GM19455 (cell line): Measurements from ENCODE around the gene LRP2BP.

Experiments
- ATAC-seq: cut with Tn5 transposase; IDR thresholded peaks from one replicate; pipeline ENCODE4 v1.9.1; 2021; ENCODE audit not compliant: unreplicated experiment

The LRP2BP gene

GRCh38 chr4:185395956-185396723 lies 416 bp upstream of the LRP2BP start:
- ATAC-seq = peak; percentile 80

GRCh38 chr4:185394568-185395237 lies 1.0 kb downstream of the LRP2BP start:
- ATAC-seq = no peak

- no peak for ATAC-seq
Measured at GRCh38 chr4:185392156-185392555, 3.6 kb downstream of the LRP2BP start.

GRCh38 chr4:185390941-185391340 lies 4.8 kb downstream of the LRP2BP start:
- no peak for ATAC-seq

- no peak for ATAC-seq
Measured at GRCh38 chr4:185387957-185388356, 7.8 kb downstream of the LRP2BP start.

- ATAC-seq = no peak
Measured at GRCh38 chr4:185384930-185385331, 10.8 kb downstream of the LRP2BP start.

- no peak for ATAC-seq
Measured at GRCh38 chr4:185384061-185384460, 11.7 kb downstream of the LRP2BP start.

GRCh38 chr4:185383451-185383850 lies 12.3 kb downstream of the LRP2BP start:
- no peak for ATAC-seq

- no peak for ATAC-seq
Measured at GRCh38 chr4:185382754-185383153, 13.0 kb downstream of the LRP2BP start.

GRCh38 chr4:185381288-185382196 lies 14.2 kb downstream of the LRP2BP start:
- no peak for ATAC-seq

GRCh38 chr4:185380320-185380719 lies 15.4 kb downstream of the LRP2BP start:
- no peak for ATAC-seq

- ATAC-seq = no peak
Measured at GRCh38 chr4:185379326-185380295, 16.1 kb downstream of the LRP2BP start.

- no peak for ATAC-seq
Measured at GRCh38 chr4:185378264-185378663, 17.5 kb downstream of the LRP2BP start.

GRCh38 chr4:185374573-185374972 lies 21.2 kb downstream of the LRP2BP start:
- ATAC-seq = no peak

GRCh38 chr4:185374027-185374426 lies 21.7 kb downstream of the LRP2BP start:
- ATAC-seq = no peak

GRCh38 chr4:185371702-185372101 lies 24.0 kb downstream of the LRP2BP start:
- no peak for ATAC-seq

- no peak for ATAC-seq
Measured at GRCh38 chr4:185370268-185370949, 25.3 kb downstream of the LRP2BP start.

- ATAC-seq = no peak
Measured at GRCh38 chr4:185369731-185370130, 26.0 kb downstream of the LRP2BP start.

GRCh38 chr4:185364886-185365285 lies 30.8 kb downstream of the LRP2BP start:
- no peak for ATAC-seq

- ATAC-seq = no peak
Measured at GRCh38 chr4:185363251-185363650, 32.5 kb downstream of the LRP2BP start.
